Measurements from ENCODE around the gene HTR3B. TPM values are rescaled to one million over a fixed set of nuclear protein-coding genes. Genes with fewer than 3 reads are reported as not detected.
"Not testable (repeated sequence)": the region's sequence is repeated elsewhere in the genome, so short reads cannot be mapped to it uniquely, and the experiment has no call there.

The HTR3B gene
- total RNA-seq, 4 donors from 2014 or later, result not detected

- Histone ChIP-seq H3K27me3 (no peaks in the 10 kb centered on the region), H3K27ac (no peak overlapping the region), H3K36me3 (no peaks in the 10 kb centered on the region), H3K4me3 (no peak overlapping the region), H3K9me3 (no peaks in the 10 kb centered on the region), H3K4me1 (no peaks in the 10 kb centered on the region)
- ATAC-seq (no peak), DNase-seq (no peak)
- intact Hi-C loops (cut with DNase I; ENCODE audit: low total_unique reads) (no loop called here), in situ Hi-C loops (cut with MboI; ENCODE audit: low sequenced_read_pairs in 4 of 4) (no loop called here)
- TF ChIP-seq POLR2A (IDR thresholded peaks at IDR 0.05), result no peak
- no peak for TF ChIP-seq CTCF (IDR thresholded peaks at IDR 0.05 in 4 of 5, conservative IDR thresholded peaks at IDR 0.05 in 1 of 5)
Observed at GRCh38 chr11:113907152-113907551, 2.6 kb downstream of the HTR3B start.

GRCh38 chr11:113907681-113908080 is 3.1 kb downstream of the HTR3B start:
- TF ChIP-seq POLR2A (IDR thresholded peaks at IDR 0.05) (no peak), CTCF (IDR thresholded peaks at IDR 0.05 in 4 of 5, conservative IDR thresholded peaks at IDR 0.05 in 1 of 5) (no peak)
- Histone ChIP-seq H3K4me1 (no peaks in the 10 kb centered on the region), H3K36me3 (no peaks in the 10 kb centered on the region), H3K9me3 (no peaks in the 10 kb centered on the region), H3K27ac (no peak overlapping the region), H3K27me3 (no peaks in the 10 kb centered on the region), H3K4me3 (no peak overlapping the region)
- DNase-seq (no peak), ATAC-seq (no peak)
- intact Hi-C loops (cut with DNase I; ENCODE audit: low total_unique reads), result no loop called here
- in situ Hi-C loops (cut with MboI; ENCODE audit: low sequenced_read_pairs in 4 of 4), result no loop called here

GRCh38 chr11:113908098-113908497 is 3.5 kb downstream of the HTR3B start:
- intact Hi-C loops (cut with DNase I; ENCODE audit: low total_unique reads) (no loop called here), in situ Hi-C loops (cut with MboI; ENCODE audit: low sequenced_read_pairs in 4 of 4) (no loop called here)
- ATAC-seq (no peak), DNase-seq (no peak)
- no peaks in the 10 kb centered on the region for H3K9me3 ChIP-seq
- H3K4me3 ChIP-seq, result no peak overlapping the region
- no peaks in the 10 kb centered on the region for H3K27me3 ChIP-seq
- H3K27ac ChIP-seq, result no peak overlapping the region
- H3K4me1 ChIP-seq, result no peaks in the 10 kb centered on the region
- TF ChIP-seq POLR2A (IDR thresholded peaks at IDR 0.05) (no peak), CTCF (IDR thresholded peaks at IDR 0.05 in 4 of 5, conservative IDR thresholded peaks at IDR 0.05 in 1 of 5) (no peak)
- no peaks in the 10 kb centered on the region for H3K36me3 ChIP-seq

- H3K4me1 ChIP-seq; H3K36me3 ChIP-seq; in situ Hi-C loops (cut with MboI; ENCODE audit: low sequenced_read_pairs in 4 of 4); ATAC-seq; H3K27ac ChIP-seq; DNase-seq; intact Hi-C loops (cut with DNase I; ENCODE audit: low total_unique reads); H3K9me3 ChIP-seq; H3K27me3 ChIP-seq; H3K4me3 ChIP-seq: not testable (repeated sequence)
Observed at GRCh38 chr11:113911491-113911890, 6.9 kb downstream of the HTR3B start.

GRCh38 chr11:113923572-113923971 is 19.0 kb downstream of the HTR3B start:
- intact Hi-C loops (cut with DNase I; ENCODE audit: low total_unique reads), result no loop called here
- Histone ChIP-seq H3K9me3 (no peaks in the 10 kb centered on the region), H3K27me3 (no peaks in the 10 kb centered on the region), H3K4me3 (no peak overlapping the region), H3K36me3 (no peaks in the 10 kb centered on the region), H3K4me1 (no peaks in the 10 kb centered on the region), H3K27ac (no peak overlapping the region)
- DNase-seq (no peak), ATAC-seq (no peak)
- in situ Hi-C loops (cut with MboI; ENCODE audit: low sequenced_read_pairs in 4 of 4), result no loop called here
- TF ChIP-seq CTCF (IDR thresholded peaks at IDR 0.05 in 4 of 5, conservative IDR thresholded peaks at IDR 0.05 in 1 of 5) (no peak), POLR2A (IDR thresholded peaks at IDR 0.05) (no peak)

Measured in gastrocnemius medialis (tissue), 4 donors.